T-helper 2 cell treated with Interferon-gamma antibody and Interleukin-4, amounts not matched to agents 5 μg/mL and 100 μg/mL, for 36 hours (primary cell): ENCODE results near the gene ZNF697.
"Not testable (repeated sequence)": the region's sequence is repeated elsewhere in the genome, so short reads cannot be mapped to it uniquely, and the experiment has no call there.

Experiments
- DNase-seq: peaks from one replicate; pipeline ENCODE4 v3.0.0; 2021; ENCODE audit warnings: low spot score
- H3K27ac Mint-ChIP-seq: one replicate; pipeline ENCODE4 v1.8.0; 2021; ENCODE audit warnings: mild to moderate bottlenecking, mixed read lengths
- H3K27me3 Mint-ChIP-seq: one replicate; pipeline ENCODE4 v1.8.0; 2021; ENCODE audit warnings: low read depth, mixed read lengths
- H3K36me3 Mint-ChIP-seq: one replicate; pipeline ENCODE4 v1.8.0; 2021; ENCODE audit warnings: low read depth, mixed read lengths
- H3K4me1 Mint-ChIP-seq: one replicate; pipeline ENCODE4 v1.8.0; 2021; ENCODE audit warnings: low read depth, mixed read lengths
- H3K4me3 Mint-ChIP-seq: one replicate; pipeline ENCODE4 v1.8.0; 2022; ENCODE audit warnings: mild to moderate bottlenecking, moderate library complexity, mixed read lengths
- H3K9me3 Mint-ChIP-seq: one replicate; pipeline ENCODE4 v1.8.0; 2021; ENCODE audit warnings: mixed read lengths

ZNF697 gene

GRCh38 chr1:119611701-119612113 lies 36.4 kb downstream of the ZNF697 start:
- Mint-ChIP-seq H3K9me3 (no peaks in the 10 kb centered on the region), H3K4me3 (no peak overlapping the region), H3K36me3 (no peaks in the 10 kb centered on the region), H3K4me1 (no peaks in the 10 kb centered on the region), H3K27ac (no peak overlapping the region), H3K27me3 (no peaks in the 10 kb centered on the region)
- DNase-seq, result peak; percentile 60

GRCh38 chr1:119608816-119609215 lies 39.2 kb downstream of the ZNF697 start:
- not testable (repeated sequence) for H3K9me3 Mint-ChIP-seq, DNase-seq, H3K27ac Mint-ChIP-seq, H3K36me3 Mint-ChIP-seq, H3K4me1 Mint-ChIP-seq, H3K4me3 Mint-ChIP-seq, H3K27me3 Mint-ChIP-seq

GRCh38 chr1:119607087-119607807 lies 40.8 kb downstream of the ZNF697 start:
- not testable (repeated sequence) for H3K4me3 Mint-ChIP-seq, H3K4me1 Mint-ChIP-seq, DNase-seq, H3K9me3 Mint-ChIP-seq, H3K27me3 Mint-ChIP-seq, H3K36me3 Mint-ChIP-seq, H3K27ac Mint-ChIP-seq

- Mint-ChIP-seq H3K27ac (no peak overlapping the region), H3K9me3 (no peaks in the 10 kb centered on the region), H3K4me3 (no peak overlapping the region), H3K4me1 (no peaks in the 10 kb centered on the region), H3K27me3 (peaks cover 3% of the 10 kb centered on the region), H3K36me3 (no peaks in the 10 kb centered on the region)
- DNase-seq, result no peak
Measured at GRCh38 chr1:119606394-119606793, 41.7 kb downstream of the ZNF697 start.

GRCh38 chr1:119605686-119606085 lies 42.4 kb downstream of the ZNF697 start:
- Mint-ChIP-seq H3K36me3 (no peaks in the 10 kb centered on the region), H3K27me3 (peaks cover 3% of the 10 kb centered on the region), H3K4me3 (no peak overlapping the region), H3K27ac (no peak overlapping the region), H3K9me3 (no peaks in the 10 kb centered on the region), H3K4me1 (no peaks in the 10 kb centered on the region)
- no peak for DNase-seq

GRCh38 chr1:119605080-119605479 lies 43.0 kb downstream of the ZNF697 start:
- H3K27ac Mint-ChIP-seq, H3K36me3 Mint-ChIP-seq, H3K4me1 Mint-ChIP-seq, H3K4me3 Mint-ChIP-seq, H3K9me3 Mint-ChIP-seq, DNase-seq, H3K27me3 Mint-ChIP-seq: not testable (repeated sequence)

- Mint-ChIP-seq H3K4me3 (no peak overlapping the region), H3K4me1 (no peaks in the 10 kb centered on the region)
- DNase-seq, result no peak
Measured at GRCh38 chr1:119603695-119604094, 44.4 kb downstream of the ZNF697 start.

GRCh38 chr1:119603241-119603640 lies 44.8 kb downstream of the ZNF697 start:
- H3K27me3 Mint-ChIP-seq, H3K27ac Mint-ChIP-seq, H3K4me1 Mint-ChIP-seq, H3K36me3 Mint-ChIP-seq, H3K4me3 Mint-ChIP-seq, H3K9me3 Mint-ChIP-seq, DNase-seq: not testable (repeated sequence)

More at GRCh38 chr1:119603695-119604094, 44.4 kb downstream of the ZNF697 start:
- no peaks in the 10 kb centered on the region for H3K36me3 Mint-ChIP-seq
- H3K27ac Mint-ChIP-seq, result no peak overlapping the region
- H3K9me3 Mint-ChIP-seq, result no peaks in the 10 kb centered on the region
- H3K27me3 Mint-ChIP-seq, result peaks cover 3% of the 10 kb centered on the region

GRCh38 chr1:119602789-119603188 lies 45.3 kb downstream of the ZNF697 start:
- H3K9me3 Mint-ChIP-seq, H3K36me3 Mint-ChIP-seq, H3K27me3 Mint-ChIP-seq, DNase-seq, H3K4me1 Mint-ChIP-seq, H3K27ac Mint-ChIP-seq, H3K4me3 Mint-ChIP-seq: not testable (repeated sequence)

- H3K4me1 Mint-ChIP-seq, result no peaks in the 10 kb centered on the region
- peaks cover 3% of the 10 kb centered on the region for H3K27me3 Mint-ChIP-seq
- DNase-seq, result no peak
- no peaks in the 10 kb centered on the region for H3K36me3 Mint-ChIP-seq
- H3K27ac Mint-ChIP-seq, result no peak overlapping the region
- no peaks in the 10 kb centered on the region for H3K9me3 Mint-ChIP-seq
- H3K4me3 Mint-ChIP-seq, result no peak overlapping the region
Measured at GRCh38 chr1:119602169-119602568, 45.9 kb downstream of the ZNF697 start.

- Mint-ChIP-seq H3K27me3 (peaks cover 3% of the 10 kb centered on the region), H3K9me3 (no peaks in the 10 kb centered on the region), H3K4me1 (no peaks in the 10 kb centered on the region), H3K27ac (no peak overlapping the region), H3K4me3 (no peak overlapping the region), H3K36me3 (no peaks in the 10 kb centered on the region)
- no peak for DNase-seq
Measured at GRCh38 chr1:119600976-119601375, 47.1 kb downstream of the ZNF697 start.

GRCh38 chr1:119600561-119600960 lies 47.5 kb downstream of the ZNF697 start:
- no peak for DNase-seq
- peaks cover 3% of the 10 kb centered on the region for H3K27me3 Mint-ChIP-seq
- no peaks in the 10 kb centered on the region for H3K4me1 Mint-ChIP-seq
- no peaks in the 10 kb centered on the region for H3K9me3 Mint-ChIP-seq
- H3K4me3 Mint-ChIP-seq, result no peak overlapping the region
- no peak overlapping the region for H3K27ac Mint-ChIP-seq
- H3K36me3 Mint-ChIP-seq, result no peaks in the 10 kb centered on the region

- Mint-ChIP-seq H3K27me3 (peaks cover 18% of the 10 kb centered on the region), H3K36me3 (no peaks in the 10 kb centered on the region), H3K4me3 (no peak overlapping the region), H3K27ac (no peak overlapping the region), H3K9me3 (no peaks in the 10 kb centered on the region), H3K4me1 (no peaks in the 10 kb centered on the region)
- no peak for DNase-seq
Measured at GRCh38 chr1:119595606-119596005, 52.5 kb downstream of the ZNF697 start.

GRCh38 chr1:119595168-119595567 lies 52.9 kb downstream of the ZNF697 start:
- Mint-ChIP-seq H3K36me3 (no peaks in the 10 kb centered on the region), H3K27ac (no peak overlapping the region), H3K4me1 (no peaks in the 10 kb centered on the region), H3K27me3 (peaks cover 18% of the 10 kb centered on the region), H3K9me3 (no peaks in the 10 kb centered on the region), H3K4me3 (no peak overlapping the region)
- DNase-seq, result no peak

- H3K4me1 Mint-ChIP-seq, result no peaks in the 10 kb centered on the region
- DNase-seq, result no peak
- H3K27me3 Mint-ChIP-seq, result peaks cover 18% of the 10 kb centered on the region
- H3K9me3 Mint-ChIP-seq, result no peaks in the 10 kb centered on the region
- H3K4me3 Mint-ChIP-seq, result no peak overlapping the region
- no peak overlapping the region for H3K27ac Mint-ChIP-seq
- no peaks in the 10 kb centered on the region for H3K36me3 Mint-ChIP-seq
Measured at GRCh38 chr1:119594376-119594775, 53.7 kb downstream of the ZNF697 start.
